Fibroblast of peridontal ligament (primary cell): ENCODE data around the gene ADAMTS9.

ENCODE experiments used
- DNase-seq: peaks from one replicate; pipeline ENCODE4 v3.0.0-alpha.2; 2010; ENCODE audit errors: extremely low read depth

Gene ADAMTS9, protein sequence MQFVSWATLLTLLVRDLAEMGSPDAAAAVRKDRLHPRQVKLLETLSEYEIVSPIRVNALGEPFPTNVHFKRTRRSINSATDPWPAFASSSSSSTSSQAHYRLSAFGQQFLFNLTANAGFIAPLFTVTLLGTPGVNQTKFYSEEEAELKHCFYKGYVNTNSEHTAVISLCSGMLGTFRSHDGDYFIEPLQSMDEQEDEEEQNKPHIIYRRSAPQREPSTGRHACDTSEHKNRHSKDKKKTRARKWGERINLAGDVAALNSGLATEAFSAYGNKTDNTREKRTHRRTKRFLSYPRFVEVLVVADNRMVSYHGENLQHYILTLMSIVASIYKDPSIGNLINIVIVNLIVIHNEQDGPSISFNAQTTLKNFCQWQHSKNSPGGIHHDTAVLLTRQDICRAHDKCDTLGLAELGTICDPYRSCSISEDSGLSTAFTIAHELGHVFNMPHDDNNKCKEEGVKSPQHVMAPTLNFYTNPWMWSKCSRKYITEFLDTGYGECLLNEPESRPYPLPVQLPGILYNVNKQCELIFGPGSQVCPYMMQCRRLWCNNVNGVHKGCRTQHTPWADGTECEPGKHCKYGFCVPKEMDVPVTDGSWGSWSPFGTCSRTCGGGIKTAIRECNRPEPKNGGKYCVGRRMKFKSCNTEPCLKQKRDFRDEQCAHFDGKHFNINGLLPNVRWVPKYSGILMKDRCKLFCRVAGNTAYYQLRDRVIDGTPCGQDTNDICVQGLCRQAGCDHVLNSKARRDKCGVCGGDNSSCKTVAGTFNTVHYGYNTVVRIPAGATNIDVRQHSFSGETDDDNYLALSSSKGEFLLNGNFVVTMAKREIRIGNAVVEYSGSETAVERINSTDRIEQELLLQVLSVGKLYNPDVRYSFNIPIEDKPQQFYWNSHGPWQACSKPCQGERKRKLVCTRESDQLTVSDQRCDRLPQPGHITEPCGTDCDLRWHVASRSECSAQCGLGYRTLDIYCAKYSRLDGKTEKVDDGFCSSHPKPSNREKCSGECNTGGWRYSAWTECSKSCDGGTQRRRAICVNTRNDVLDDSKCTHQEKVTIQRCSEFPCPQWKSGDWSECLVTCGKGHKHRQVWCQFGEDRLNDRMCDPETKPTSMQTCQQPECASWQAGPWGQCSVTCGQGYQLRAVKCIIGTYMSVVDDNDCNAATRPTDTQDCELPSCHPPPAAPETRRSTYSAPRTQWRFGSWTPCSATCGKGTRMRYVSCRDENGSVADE (N-terminal part only)

DNA sequence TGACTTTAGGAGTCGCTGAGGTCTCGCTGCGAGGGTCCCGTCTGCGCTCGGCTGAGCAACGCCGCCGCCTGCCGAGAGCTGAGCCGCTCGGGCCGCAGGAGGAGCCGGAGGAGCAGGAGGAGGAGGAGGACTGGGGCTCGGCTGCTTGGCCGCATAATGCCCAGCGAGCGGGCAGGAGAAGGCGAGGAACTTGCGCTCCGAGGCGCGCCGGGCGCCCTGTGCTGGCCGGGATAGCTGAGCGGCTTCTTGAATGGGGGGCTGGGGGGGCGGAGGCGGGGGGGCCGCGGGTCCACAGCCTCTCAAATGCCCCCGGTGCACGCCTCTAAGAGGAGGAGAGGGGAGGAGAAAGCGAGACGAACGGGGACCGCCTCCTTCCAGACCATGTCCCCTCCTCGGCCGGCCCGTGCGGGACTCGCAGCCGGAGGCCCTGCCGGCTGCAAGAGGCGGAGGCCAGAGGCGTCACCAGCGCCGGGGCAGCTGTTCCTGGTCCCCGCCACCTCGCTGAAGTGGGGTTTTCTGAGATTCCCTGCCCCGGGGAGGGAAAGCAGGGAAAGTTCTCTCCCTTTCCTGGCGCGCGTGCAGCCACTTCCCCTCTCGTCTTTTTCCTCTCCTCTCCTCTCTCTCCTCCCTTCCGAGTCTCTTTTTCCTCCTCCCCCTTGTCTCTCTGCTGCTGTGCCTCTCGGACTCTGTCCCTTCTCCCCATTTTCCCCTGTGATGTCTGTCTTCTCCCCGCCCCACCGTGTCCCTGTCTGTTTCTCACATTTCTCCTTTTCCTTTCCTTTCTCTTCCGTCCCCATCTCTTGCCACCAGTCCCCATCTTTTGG is at the start of gene ADAMTS9:
TSS of gene ADAMTS9 (minus strand) at position 220 of the 824 bp plus-strand sequence. CDS start 343 bp downstream, outside the sequence.
- peak; percentile 66 for DNase-seq

DNA sequence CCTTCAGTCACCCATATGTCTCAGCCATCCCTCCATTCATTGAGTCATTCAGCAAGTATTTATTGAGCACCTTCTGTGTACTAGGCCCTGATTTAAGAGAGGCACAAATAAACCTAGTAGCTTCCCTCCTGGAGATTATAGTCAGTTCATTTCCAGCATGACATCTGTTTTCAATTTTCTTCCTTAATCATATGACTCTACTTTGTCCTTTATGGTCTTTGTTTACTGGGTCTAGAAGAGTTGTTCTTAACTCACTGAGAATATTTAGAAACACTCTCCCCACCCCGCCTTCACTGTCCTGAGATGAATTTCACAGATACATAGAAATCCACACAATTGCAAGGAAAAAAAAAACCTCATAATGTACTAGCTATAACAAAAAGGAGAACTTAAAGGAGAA is 44.8 kb upstream of the ADAMTS9 start:
- DNase-seq = peak; percentile 51

DNA sequence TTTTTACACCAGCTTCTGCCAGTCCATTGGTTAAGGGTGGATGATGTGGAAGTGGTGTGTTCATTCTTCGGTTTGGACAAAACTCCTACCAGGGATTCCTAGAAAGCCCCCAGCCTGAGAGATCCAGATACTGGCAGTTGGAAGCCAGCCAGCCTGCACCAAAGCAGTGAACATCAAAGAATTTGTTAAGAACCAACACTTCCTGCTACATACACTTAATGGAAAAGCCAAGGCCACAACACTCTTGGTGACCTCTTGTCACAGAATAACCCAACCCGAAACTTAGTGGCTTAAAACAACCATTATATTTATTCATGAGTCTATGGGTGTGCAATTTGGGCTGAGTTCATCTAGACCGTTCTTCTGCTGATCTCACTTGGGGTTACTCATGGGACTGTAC is 42.9 kb upstream of the ADAMTS9 start:
- DNase-seq = no peak

DNA sequence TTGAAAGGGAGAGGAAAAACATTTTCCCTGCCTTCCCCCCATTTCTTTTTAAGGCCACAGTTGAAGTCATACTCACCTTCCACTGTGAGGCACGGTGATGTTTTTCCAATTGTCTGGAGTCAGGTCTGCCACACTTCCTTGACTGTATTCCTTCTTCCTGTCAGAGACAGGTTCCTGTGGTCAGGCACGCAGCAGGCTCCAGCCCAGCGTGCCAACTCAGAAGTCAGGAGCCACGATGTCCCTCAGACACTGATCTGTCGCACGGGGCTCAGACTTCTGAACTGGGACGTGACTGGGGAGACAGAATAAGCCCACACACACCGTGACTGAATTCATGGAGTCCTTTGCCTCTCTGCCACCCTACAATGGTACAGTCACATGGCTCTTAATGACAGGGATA is 41.2 kb upstream of the ADAMTS9 start:
- DNase-seq = no peak

DNA sequence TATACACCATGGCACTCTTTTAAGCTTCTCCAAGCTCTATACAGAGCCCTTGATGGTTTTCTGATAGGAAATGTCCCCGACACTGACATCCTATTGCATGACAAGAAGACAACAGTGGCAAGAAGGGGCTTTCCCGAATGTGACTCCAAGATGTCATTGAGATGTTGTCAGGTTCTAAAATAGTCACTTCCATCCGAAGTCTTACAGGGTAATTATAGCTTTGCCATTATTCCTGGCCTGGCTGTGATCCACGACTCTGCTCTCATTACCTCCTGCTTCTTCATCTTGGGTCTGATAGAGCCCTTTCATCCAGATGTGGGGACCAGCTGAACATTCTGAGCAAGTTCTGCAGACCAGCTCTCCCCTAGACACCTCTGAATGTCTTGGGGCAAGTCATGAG is 40.6 kb upstream of the ADAMTS9 start:
- no peak for DNase-seq

DNA sequence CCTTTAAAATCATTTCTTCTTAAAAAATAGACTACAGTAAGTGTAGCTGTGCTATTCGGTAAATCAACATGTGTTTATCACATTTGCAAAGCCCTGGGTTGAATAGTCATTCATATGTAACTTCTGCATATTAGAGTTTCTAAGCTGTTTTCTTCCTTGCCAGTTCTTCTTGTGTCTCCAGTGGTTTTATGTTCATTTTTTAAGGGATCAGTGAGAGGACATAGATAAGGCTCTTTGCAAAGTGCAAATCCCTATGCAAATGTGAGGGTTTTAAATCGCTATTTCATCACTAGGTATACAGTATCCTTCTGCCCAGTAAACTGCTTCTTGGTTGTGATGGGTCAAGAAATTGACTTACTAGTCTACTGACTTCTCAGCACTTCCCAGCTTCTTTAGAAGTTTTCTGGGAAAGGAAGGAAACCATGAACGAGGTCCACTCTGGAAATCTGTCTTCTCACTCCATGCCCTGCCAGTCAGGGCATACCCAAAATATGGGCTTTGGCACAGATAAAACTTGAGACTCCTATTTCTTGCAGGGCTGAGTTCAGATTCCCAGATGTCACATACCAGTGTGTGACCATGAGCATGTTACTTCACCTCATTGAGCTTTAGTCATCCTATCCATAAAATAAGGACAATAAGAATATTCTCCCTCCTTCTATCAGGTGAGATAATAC is 38.8 kb upstream of the ADAMTS9 start:
- DNase-seq = no peak

DNA sequence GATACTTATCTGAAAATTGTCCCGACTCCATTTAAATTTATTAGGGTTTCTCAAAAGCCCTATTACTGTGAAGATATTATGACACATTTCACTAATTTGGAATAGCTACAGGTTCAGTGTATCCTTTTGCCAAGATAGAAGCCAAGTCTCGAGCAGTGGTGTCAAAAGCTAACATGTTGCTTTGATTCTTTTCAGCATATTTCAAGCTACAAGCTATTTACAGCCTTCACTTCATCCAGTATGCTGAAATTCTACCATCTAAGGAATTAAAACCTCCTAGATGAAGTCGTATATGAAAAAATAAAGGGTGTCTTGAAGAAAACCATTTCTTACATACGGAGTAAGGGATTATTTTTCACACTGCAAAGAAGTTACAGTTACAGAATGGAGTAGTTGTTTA is 31.2 kb upstream of the ADAMTS9 start:
- DNase-seq = no peak

DNA sequence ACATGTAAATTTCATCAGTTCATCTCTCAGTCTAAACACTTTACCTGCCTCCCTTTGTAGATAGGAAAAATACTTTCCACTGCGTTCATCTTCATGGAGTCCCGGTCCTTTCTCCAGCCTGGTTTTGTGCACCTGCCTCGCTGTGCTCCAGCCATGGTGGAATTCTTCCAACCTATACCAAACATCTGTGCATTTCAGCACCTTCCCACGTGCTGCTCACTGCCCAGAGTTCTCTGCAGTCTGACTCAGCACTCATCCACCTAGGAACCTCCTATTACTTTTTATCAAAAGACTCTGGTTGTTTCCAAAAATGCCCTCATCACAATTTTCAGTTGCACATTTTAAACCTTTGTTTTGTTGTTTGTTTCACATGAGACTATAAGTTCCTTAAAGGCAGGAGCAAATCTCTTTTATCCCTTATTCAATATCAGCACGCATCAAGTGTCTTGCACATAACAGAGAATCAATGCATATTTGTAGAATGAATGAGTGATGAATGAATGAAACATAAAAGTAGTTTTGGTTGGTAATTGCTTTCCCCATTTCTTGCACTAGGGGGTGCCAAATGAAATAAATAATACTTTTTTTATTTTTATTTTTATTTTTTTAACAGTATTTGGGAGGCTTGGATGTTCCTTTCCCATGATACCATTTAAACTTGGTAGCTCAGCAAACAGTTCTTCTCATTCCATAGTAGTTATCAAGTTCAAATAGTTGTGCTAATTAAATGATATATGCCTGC is 30.2 kb upstream of the ADAMTS9 start:
- DNase-seq = peak; percentile 16

DNA sequence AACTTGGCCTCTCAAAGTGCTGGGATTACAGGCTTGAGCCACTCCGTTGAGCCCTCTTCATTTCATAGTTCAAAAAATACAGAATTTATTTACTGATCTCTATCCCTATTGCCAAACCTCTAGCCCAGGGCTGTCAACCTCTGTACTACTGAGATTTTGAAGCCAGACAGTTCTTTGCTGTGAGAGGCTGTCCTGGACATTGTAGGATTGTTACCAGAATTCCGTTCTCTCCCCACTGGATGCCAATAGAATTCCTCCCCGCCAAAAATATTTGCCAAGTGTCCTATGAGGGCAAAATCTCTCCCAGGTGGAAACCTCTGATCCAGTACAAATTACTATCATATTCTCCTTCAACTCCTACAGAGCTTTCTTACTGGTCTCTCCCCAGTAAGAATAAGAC is 29.6 kb upstream of the ADAMTS9 start:
- DNase-seq = no peak

DNA sequence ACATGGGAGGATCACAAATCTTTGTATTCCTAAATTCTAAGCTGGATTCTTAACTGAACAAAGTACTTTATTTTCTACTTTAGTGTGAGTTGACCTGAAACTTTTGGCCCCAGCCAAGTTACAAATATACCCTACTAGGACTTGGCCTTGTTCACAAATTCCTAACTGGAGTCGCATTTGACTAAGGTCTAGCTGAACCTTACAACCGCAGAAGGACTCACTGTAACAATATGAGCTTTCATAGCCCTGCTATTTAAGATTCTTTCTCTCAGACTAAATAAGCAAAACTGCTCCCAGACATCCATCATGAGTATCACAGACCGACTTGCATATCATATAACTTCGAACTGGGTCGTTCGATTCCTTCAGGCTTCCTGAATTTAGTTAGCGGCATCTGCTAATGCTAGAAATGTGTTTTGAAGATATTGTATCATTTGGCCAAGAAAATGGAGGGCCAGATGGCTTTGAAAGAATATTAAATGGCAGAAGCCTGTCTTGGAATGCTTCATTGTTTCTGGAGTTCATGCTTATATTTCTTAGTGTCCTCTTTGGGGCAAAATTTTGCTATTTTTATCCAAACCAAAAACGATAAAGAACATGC is 28.4 kb upstream of the ADAMTS9 start:
- peak; percentile 48 for DNase-seq

DNA sequence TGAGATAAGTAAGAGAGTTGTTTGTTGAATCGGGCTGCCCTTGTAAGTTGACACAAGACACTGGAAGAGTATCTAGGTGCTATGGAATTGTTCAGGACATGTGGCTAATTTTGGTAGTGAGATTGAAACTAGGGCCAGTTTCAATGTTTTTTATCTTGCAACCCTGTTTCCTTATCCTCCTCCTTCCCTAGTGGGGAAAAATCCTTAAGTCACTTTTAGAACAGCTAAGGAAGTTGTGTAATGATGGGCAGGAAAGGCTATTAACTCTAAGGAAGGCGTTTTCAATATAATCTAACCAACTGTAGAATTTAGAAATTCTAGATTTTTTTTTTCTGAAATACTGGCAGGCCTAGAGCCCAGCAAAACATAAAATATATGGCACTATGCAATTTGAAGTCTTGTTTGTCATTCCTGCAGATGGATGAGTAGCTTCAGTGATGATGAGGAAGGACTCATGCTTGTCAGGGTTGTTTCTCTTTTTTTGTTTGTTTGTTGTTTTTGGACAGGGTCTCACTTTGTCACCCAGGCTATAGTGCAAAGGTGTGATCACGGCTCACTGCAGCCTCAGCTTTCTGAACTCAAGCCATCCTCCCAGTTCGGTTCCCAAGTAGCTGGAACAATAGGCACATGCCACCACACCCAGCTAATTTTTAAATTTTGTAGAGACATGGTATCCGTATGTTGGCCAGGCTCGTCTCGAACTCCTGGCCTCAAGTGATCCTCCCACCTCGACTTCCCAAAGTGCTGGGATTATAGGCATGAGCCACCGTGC is 27.6 kb upstream of the ADAMTS9 start:
- no peak for DNase-seq

DNA sequence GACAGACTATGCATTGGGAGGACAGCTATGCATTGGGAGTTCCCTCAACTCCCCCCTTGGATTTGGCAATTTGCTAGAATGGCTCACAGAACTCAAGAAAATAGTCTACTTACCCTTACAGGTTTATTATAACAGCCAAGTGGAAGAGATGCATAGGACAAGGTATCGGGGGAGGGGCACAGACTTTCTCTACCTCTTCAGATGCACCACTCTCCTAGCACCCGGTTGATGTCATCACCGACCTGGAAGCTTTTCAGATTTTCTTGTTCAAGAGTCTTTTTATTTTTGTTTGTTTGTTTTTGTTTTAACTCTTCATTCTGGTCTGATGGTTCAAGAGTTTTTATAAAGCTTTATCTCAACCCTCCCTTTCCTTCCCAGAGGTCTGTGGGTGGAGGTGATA is 20.7 kb upstream of the ADAMTS9 start:
- DNase-seq = no peak

DNA sequence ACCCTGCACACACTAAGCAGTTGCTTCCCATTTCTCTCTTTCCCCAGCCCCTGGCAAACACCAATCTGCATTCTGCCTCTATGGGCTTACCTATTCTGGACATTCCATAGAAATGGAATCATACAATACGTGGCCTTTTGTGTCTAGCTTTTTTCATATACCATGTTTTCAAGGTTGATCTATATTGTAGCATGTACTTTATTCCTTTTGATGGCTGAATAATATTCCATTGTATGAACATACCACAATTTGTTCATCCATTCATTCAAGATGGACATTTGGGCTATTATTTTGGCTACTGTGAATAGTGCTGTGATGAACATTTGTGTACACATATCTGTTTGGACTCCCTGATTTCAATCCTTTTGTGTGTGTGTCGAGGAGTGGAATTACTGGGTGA is 18.1 kb upstream of the ADAMTS9 start:
- no peak for DNase-seq

DNA sequence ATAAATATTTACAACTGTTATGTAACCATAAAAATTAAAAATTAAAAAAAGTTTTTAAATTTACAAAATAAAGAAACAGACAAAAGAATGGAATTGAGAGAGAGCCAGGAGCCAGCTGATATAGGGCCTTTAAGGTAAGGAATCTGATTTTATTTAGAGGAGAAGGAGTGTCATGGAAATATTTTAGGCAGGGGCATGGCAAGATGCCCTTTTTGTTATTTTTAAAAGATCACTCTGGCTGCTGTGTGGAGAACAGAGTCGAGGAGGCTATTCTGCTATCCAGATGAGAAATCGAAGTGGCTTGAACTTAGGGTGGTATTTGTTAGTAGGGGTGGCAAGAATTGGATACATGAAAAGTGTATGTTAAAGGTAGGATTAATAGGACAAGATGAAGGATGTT is 9.1 kb upstream of the ADAMTS9 start:
- DNase-seq = no peak

DNA sequence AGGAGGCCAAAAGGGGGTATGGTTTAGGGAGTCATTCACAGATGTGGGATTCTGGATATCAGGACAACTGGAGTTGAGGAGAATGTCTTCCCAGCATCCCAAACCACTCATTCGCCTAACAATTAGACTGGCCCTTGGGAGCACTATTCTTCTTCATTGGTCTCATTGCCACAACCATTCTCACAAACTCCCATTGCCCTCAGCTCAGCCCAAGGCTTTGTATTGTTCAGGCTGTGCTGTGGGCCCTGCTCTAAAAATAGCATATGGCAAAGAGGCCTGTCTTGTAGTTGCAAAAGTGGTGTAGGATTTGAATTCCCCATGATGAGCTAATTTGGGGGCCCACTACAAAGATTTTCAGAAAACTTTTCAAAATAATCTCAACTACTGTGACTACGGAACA is 6.3 kb upstream of the ADAMTS9 start:
- no peak for DNase-seq

DNA sequence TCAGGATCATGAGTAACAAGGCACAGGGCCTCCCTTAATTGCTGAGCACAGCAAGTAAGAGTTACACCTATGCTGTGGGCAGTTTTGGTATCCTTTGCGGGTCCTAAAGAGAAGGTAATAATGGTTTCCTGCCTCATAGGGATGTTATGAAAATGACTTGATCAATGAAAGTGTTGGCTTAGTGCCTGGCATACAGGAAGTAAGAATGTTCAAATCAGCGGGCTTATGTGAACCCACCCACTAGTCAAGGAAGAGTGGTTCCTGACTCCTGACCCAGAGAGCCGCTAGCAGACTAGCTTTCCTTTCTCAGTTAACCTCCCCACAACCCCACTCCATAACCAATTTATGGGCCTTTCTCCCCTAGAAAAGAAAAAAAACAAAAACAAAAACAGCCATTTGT is 5.2 kb upstream of the ADAMTS9 start:
- DNase-seq = no peak

DNA sequence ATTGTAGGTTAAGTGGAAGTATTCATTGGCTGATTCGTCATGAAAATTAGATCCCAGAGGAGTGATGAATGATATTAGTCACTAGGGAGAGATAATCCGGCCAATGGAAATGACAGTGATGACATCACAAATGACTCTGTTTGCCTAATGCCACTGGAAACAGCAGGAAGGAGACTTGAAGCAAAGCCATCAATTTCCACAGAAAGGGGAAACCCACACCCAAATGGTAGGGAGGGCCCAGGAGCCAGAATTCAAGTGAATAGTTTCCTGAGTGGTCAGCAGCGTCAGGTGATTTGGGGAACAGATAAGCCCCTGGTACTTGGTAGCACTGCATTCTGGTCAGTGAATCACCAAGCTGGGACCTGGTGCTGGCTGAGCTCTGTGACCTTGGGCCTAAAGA is 3.3 kb upstream of the ADAMTS9 start:
- no peak for DNase-seq

DNA sequence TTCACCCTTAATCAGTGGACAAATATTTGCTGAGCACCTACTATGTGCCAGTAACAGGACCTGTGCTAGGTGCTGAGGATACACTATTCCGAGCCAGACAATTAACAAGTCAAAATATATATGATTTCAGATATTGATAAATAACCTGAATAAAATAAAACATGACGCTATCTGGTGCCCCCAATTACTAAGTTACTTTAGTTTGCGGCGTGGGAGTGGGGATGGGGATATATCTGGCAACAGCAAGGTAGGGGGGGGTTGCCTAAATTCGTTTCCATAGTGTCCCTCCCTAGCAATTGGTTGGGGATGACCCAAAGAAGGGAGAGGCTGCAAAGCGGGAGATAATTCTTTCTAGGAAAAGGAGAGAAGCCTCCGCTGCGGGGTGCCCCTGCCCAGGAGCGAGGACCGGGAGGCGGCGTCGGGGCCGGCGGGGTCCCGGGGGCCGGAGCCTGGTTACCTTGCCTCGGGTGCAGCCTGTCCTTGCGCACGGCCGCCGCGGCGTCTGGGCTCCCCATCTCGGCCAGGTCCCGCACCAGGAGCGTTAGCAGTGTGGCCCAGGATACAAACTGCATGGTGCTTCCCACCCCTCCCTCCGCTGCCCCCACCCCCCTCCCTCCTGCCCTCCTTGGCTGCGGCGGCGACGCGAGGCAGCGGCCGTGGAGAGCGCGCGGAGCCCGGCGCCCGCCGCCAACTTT is 567 bp downstream of the ADAMTS9 start:
- DNase-seq = peak; percentile 7
